HCT116 (cell line): ENCODE results near the gene ZNF441. TPM values are rescaled to one million over a fixed set of nuclear protein-coding genes. Genes with fewer than 3 reads are reported as not detected.

Experiments
- ATAC-seq: fragments of 200-7000 bp; cut with Tn5 transposase; 2 replicates; pipeline ENCODE4 v1.9.1; 2020; ENCODE audit warnings: mild to moderate bottlenecking, moderate library complexity
- BruUV-seq: library from RNA; stranded (reverse); fragments of 400-500 nt; replicated peaks from 2 replicates; lab custom pipeline; 2021; lab: Mats Ljungman, UMichigan
- CTCF ChIA-PET: fragments of 300-600 bp; sonication (Branson Sonifier 250); formaldehyde crosslinking; loops from one replicate; lab custom pipeline; 2021; ENCODE audit warnings: antibody characterized with exemption; lab: Charles Lee
- POLR2A ChIA-PET: fragments of 300-600, 350-600 bp; sonication (Branson Sonifier 250); formaldehyde crosslinking; loops from one replicate; lab custom pipeline; 2021; ENCODE audit warnings: antibody characterized with exemption; lab: Charles Lee
- RAD21 ChIA-PET, 2 experiments: fragments of 300-600 bp; sonication (Branson Sonifier 250); formaldehyde crosslinking; loops; one replicate each; lab custom pipeline; 2023; ENCODE audit warnings: low total read pairs in 2 of 2; ENCODE audit not compliant: uncharacterized antibody in 2 of 2, unreplicated experiment in 2 of 2, low non-redundant PET in 1 of 2; lab: Charles Lee
- DNase-seq: peaks from one replicate; pipeline ENCODE4 v3.0.0-alpha.2; 2010; ENCODE audit warnings: low read depth, low spot score
- H2AFZ ChIP-seq: fragments of 200-600 bp; shearing (Covaris generic), sonication (generic); 2 replicates; pipeline ENCODE4 v1.6.1; 2017; ENCODE audit warnings: low read depth, mixed run types, mixed read lengths, antibody characterized with exemption, low read length; ENCODE audit not compliant: poor library complexity, severe bottlenecking
- H3K27ac ChIP-seq: 2 replicates; pipeline ENCODE4 v1.5.1; 2012; ENCODE audit warnings: low read depth, low read length
- H3K27me3 ChIP-seq: fragments of 200-600 bp; sonication (generic); 2 replicates; pipeline ENCODE4 v1.6.1; 2016; ENCODE audit warnings: mixed run types, low read length, mixed read lengths; ENCODE audit not compliant: insufficient read depth
- H3K36me3 ChIP-seq, 2 experiments: fragments of 200-500 bp in 1 of 2; fragments of 200-600 bp in 1 of 2; sonication (Bioruptor generic) in 1 of 2; sonication (generic) in 1 of 2; 2 replicates each; pipeline versions ENCODE4 v1.5.1 to v1.6.1; 2014 to 2016; ENCODE audit warnings: low read length in 2 of 2, inconsistent platforms in 1 of 2, mixed read lengths in 1 of 2, mixed run types in 1 of 2; ENCODE audit not compliant: insufficient read depth in 2 of 2, control insufficient read depth in 1 of 2
- H3K4me1 ChIP-seq, 2 experiments: fragments of 200-600 bp in 1 of 2; sonication (generic) in 1 of 2; 2 replicates each; pipeline versions ENCODE4 v1.5.1 to v1.6.1; 2012 to 2017; ENCODE audit warnings: low read length in 2 of 2, inconsistent platforms in 1 of 2, mild to moderate bottlenecking in 1 of 2, mixed read lengths in 1 of 2, mixed run types in 1 of 2, moderate library complexity in 1 of 2; ENCODE audit not compliant: insufficient read depth in 2 of 2, control insufficient read depth in 1 of 2
- H3K4me2 ChIP-seq: fragments of 200-600 bp; sonication (generic); 2 replicates; pipeline ENCODE4 v1.6.1; 2017; ENCODE audit warnings: mixed run types, low read length, mixed read lengths
- H3K4me3 ChIP-seq, 2 experiments: fragments of 200-600 bp in 1 of 2; sonication (generic) in 1 of 2; replicated peaks in 1 of 2; 2 replicates each; pipeline ENCODE4 v1.5.1; 2011 to 2016; ENCODE audit warnings: low read length in 2 of 2, control low read depth in 1 of 2, low read depth in 1 of 2, mild to moderate bottlenecking in 1 of 2, mixed read lengths in 1 of 2, mixed run types in 1 of 2
- H3K79me2 ChIP-seq: fragments of 200-600 bp; sonication (generic); 2 replicates; pipeline ENCODE4 v1.6.1; 2017; ENCODE audit warnings: mild to moderate bottlenecking, mixed run types, low read length, moderate library complexity, mixed read lengths; ENCODE audit not compliant: insufficient read depth
- H3K9ac ChIP-seq: fragments of 200-600 bp; sonication (generic); 2 replicates; pipeline ENCODE4 v1.6.1; 2016; ENCODE audit warnings: low read length, mixed read lengths
- H3K9me2 ChIP-seq: fragments of 200-600 bp; sonication (generic), shearing (Covaris generic); 2 replicates; pipeline ENCODE4 v1.6.1; 2017; ENCODE audit warnings: mixed run types, mild to moderate bottlenecking, moderate library complexity; ENCODE audit not compliant: insufficient read depth
- H3K9me3 ChIP-seq, 2 experiments: fragments of 200-500 bp in 1 of 2; fragments of 200-600 bp in 1 of 2; sonication (Bioruptor generic) in 1 of 2; sonication (generic) in 1 of 2; 2 replicates each; pipeline ENCODE4 v1.6.1; 2014 to 2017; ENCODE audit warnings: low read length in 2 of 2, mixed read lengths in 2 of 2, inconsistent platforms in 1 of 2, low read depth in 1 of 2, mild to moderate bottlenecking in 1 of 2, mixed run types in 1 of 2, moderate library complexity in 1 of 2; ENCODE audit not compliant: control insufficient read depth in 1 of 2, insufficient read depth in 1 of 2
- H4K20me1 ChIP-seq: fragments of 200-600 bp; sonication (generic), shearing (Covaris generic); 2 replicates; pipeline ENCODE4 v1.6.1; 2017; ENCODE audit warnings: mixed run types, mild to moderate bottlenecking, moderate library complexity; ENCODE audit not compliant: insufficient read depth
- CBX3 ChIP-seq: IDR thresholded peaks from 2 replicates; pipeline ENCODE4 v1.6.1; 2012; ENCODE audit warnings: low read depth
- CEBPB ChIP-seq: IDR thresholded peaks from 2 replicates; pipeline ENCODE4 v1.6.1; 2012; ENCODE audit warnings: low read depth
- EGR1 ChIP-seq: IDR thresholded peaks from 2 replicates; pipeline ENCODE4 v1.6.1; 2012; ENCODE audit warnings: low read depth
- ELF1 ChIP-seq: IDR thresholded peaks from 2 replicates; pipeline ENCODE4 v1.6.1; 2012; ENCODE audit warnings: low read depth, borderline replicate concordance
- EZH2phosphoT487 ChIP-seq: fragments of 200-600 bp; IDR thresholded peaks from 2 replicates; pipeline ENCODE4 v1.6.1; 2018; ENCODE audit warnings: antibody characterized with exemption, borderline replicate concordance
- JUND ChIP-seq: IDR thresholded peaks from 2 replicates; pipeline ENCODE4 v1.6.1; 2012
- MAX ChIP-seq: IDR thresholded peaks from 2 replicates; pipeline ENCODE4 v1.6.1; 2012
- POLR2A ChIP-seq: IDR thresholded peaks from 2 replicates; pipeline ENCODE4 v1.7.0; 2011; ENCODE audit warnings: borderline replicate concordance; ENCODE audit not compliant: insufficient read depth, insufficient read length; ENCODE audit errors: extremely low read depth
- POLR2AphosphoS5 ChIP-seq: IDR thresholded peaks from 2 replicates; pipeline ENCODE4 v1.6.1; 2011; ENCODE audit warnings: mild to moderate bottlenecking, low read depth, low read length, moderate library complexity
- REST ChIP-seq: IDR thresholded peaks from 2 replicates; pipeline ENCODE4 v1.6.1; 2012; ENCODE audit warnings: low read depth
- SIN3A ChIP-seq: IDR thresholded peaks from 2 replicates; pipeline ENCODE4 v1.6.1; 2012; ENCODE audit warnings: low read depth
- SP1 ChIP-seq: IDR thresholded peaks from 2 replicates; pipeline ENCODE4 v1.6.1; 2012; ENCODE audit warnings: low read depth
- TCF7L2 ChIP-seq: IDR thresholded peaks from 2 replicates; pipeline ENCODE4 v1.7.0; 2011; ENCODE audit warnings: borderline replicate concordance, inconsistent platforms; ENCODE audit not compliant: insufficient read depth, insufficient read length; ENCODE audit errors: extremely low read depth
- YY1 ChIP-seq: IDR thresholded peaks from 2 replicates; pipeline ENCODE4 v1.6.1; 2011; ENCODE audit warnings: low read length, low read depth, moderate library complexity, mild to moderate bottlenecking; ENCODE audit not compliant: insufficient replicate concordance; ENCODE audit errors: extremely low read depth
- intact Hi-C: fragments of 100-400 bp; cut with micrococcal nuclease; formaldehyde crosslinking; loops from 2 replicates; pipeline ENCODE4 v1.10.0; 2022
- total RNA-seq: library from RNA; stranded (reverse); gene quantifications from one replicate; pipeline ENCODE4 v1.2.1, GENCODE V29; 2021; ENCODE audit not compliant: unreplicated experiment
- TF ChIP-seq, protein P1 (sequence below): IDR thresholded peaks from 2 replicates; pipeline ENCODE4 v1.6.1; 2012
- TF ChIP-seq, protein P2 (sequence below): IDR thresholded peaks from 2 replicates; pipeline ENCODE4 v1.6.1; 2011; ENCODE audit warnings: mild to moderate bottlenecking, low read length, moderate library complexity; ENCODE audit not compliant: insufficient replicate concordance; ENCODE audit errors: extremely low read depth
- TF ChIP-seq, protein P3 (sequence below), 3 experiments: fragments of 200-600 bp in 1 of 3; sonication (generic) in 1 of 3; IDR thresholded peaks in 2 of 3; conservative IDR thresholded peaks in 1 of 3; 2 replicates each; pipeline ENCODE4 v1.5.1; 2012 to 2017; ENCODE audit warnings: low read depth in 2 of 3, low read length in 2 of 3, antibody characterized with exemption in 1 of 3, borderline replicate concordance in 1 of 3, control low read depth in 1 of 3, mild to moderate bottlenecking in 1 of 3, mixed read lengths in 1 of 3, mixed run types in 1 of 3, moderate library complexity in 1 of 3; ENCODE audit not compliant: insufficient read depth in 1 of 3

ZNF441 gene
- total RNA-seq, 1 experiment from 2014 or later, result 1.1 TPM

DNA sequence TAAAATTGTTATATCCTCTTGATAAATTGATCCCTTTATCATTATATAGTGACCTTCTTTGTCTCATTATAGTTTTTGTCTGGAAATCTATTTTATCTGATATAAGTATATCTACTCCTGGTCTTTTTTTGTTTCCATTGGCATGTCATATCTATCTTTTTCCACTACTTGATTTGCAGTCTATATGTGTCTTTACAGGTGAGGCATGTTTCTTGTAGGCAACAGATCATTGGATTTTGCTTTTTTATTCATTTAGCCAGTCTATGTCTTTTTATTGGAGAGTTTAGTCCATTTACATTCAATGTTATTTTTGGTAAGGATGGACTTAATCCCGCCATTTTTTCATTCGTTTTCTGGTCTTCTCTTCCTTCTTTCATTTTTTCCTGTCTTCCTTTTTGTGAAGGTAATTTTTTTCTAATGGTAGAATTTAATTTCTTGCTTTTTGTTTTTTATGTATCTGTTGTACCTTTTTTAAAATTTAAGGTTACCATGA, 14.5 kb upstream of the ZNF441 start:
- CTCF ChIA-PET, result no interaction called here

More for the DNA sequence above, 14.5 kb upstream of the ZNF441 start:
- TF ChIP-seq TCF7L2, result no peak
- TF ChIP-seq REST, result no peak
- TF ChIP-seq ELF1, result no peak
- TF ChIP-seq, protein P1, sequence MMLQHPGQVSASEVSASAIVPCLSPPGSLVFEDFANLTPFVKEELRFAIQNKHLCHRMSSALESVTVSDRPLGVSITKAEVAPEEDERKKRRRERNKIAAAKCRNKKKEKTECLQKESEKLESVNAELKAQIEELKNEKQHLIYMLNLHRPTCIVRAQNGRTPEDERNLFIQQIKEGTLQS, result no peak
- TF ChIP-seq SIN3A, result no peak
- no peak for TF ChIP-seq POLR2A
- TF ChIP-seq, protein P2, sequence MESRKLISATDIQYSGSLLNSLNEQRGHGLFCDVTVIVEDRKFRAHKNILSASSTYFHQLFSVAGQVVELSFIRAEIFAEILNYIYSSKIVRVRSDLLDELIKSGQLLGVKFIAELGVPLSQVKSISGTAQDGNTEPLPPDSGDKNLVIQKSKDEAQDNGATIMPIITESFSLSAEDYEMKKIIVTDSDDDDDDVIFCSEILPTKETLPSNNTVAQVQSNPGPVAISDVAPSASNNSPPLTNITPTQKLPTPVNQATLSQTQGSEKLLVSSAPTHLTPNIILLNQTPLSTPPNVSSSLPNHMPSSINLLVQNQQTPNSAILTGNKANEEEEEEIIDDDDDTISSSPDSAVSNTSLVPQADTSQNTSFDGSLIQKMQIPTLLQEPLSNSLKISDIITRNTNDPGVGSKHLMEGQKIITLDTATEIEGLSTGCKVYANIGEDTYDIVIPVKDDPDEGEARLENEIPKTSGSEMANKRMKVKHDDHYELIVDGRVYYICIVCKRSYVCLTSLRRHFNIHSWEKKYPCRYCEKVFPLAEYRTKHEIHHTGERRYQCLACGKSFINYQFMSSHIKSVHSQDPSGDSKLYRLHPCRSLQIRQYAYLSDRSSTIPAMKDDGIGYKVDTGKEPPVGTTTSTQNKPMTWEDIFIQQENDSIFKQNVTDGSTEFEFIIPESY, result no peak
- TF ChIP-seq CEBPB, result no peak
- TF ChIP-seq JUND, result no peak
- TF ChIP-seq YY1, result no peak
- no peak for TF ChIP-seq EZH2phosphoT487
- no peak for TF ChIP-seq SP1
- TF ChIP-seq MAX, result no peak
- TF ChIP-seq POLR2AphosphoS5, result no peak
- TF ChIP-seq, protein P3, sequence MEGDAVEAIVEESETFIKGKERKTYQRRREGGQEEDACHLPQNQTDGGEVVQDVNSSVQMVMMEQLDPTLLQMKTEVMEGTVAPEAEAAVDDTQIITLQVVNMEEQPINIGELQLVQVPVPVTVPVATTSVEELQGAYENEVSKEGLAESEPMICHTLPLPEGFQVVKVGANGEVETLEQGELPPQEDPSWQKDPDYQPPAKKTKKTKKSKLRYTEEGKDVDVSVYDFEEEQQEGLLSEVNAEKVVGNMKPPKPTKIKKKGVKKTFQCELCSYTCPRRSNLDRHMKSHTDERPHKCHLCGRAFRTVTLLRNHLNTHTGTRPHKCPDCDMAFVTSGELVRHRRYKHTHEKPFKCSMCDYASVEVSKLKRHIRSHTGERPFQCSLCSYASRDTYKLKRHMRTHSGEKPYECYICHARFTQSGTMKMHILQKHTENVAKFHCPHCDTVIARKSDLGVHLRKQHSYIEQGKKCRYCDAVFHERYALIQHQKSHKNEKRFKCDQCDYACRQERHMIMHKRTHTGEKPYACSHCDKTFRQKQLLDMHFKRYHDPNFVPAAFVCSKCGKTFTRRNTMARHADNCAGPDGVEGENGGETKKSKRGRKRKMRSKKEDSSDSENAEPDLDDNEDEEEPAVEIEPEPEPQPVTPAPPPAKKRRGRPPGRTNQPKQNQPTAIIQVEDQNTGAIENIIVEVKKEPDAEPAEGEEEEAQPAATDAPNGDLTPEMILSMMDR (IDR thresholded peaks at IDR 0.05 in 2 of 3, conservative IDR thresholded peaks at IDR 0.05 in 1 of 3; ENCODE audit: borderline replicate concordance in 1 of 3, insufficient read depth in 1 of 3, low read depth in 2 of 3, low read length in 2 of 3), result no peak
- TF ChIP-seq EGR1, result no peak
- TF ChIP-seq CBX3, result no peak
- TF ChIP-seq, all 23 proteins: peak for 0
- Histone ChIP-seq H2AFZ (no peak overlapping the region), H4K20me1 (no peaks in the 10 kb centered on the region), H3K9me3 (peaks cover 10 to 14% of the 10 kb centered on the region in 2 experiments; a peak in 3 of 4 replicates), H3K27me3 (no peaks in the 10 kb centered on the region), H3K79me2 (no peaks in the 10 kb centered on the region), H3K4me2 (no peak overlapping the region), H3K27ac (no peak overlapping the region), H3K4me1 (no peaks in the 10 kb centered on the region), H3K4me3 (no peak overlapping the region), H3K9me2 (no peaks in the 10 kb centered on the region), H3K36me3 (no peaks in the 10 kb centered on the region), H3K9ac (no peak overlapping the region)
- DNase-seq (no peak), ATAC-seq (no peak)
- no TSS peak for BruUV-seq
- intact Hi-C loops, result no loop called here
- POLR2A ChIA-PET, result no interaction called here
- RAD21 ChIA-PET, result no interaction called here
